Lung (tissue), 12 donors: ENCODE data around the gene SMARCE1. TPM values are rescaled to one million over a fixed set of nuclear protein-coding genes. Genes with fewer than 3 reads are reported as not detected.

ENCODE experiments used
- ATAC-seq: fragments of 200-7000 bp; cut with Tn5 transposase; one replicate; pipeline ENCODE4 v1.9.1; 2020; ENCODE audit warnings: moderate number of reproducible peaks; ENCODE audit not compliant: insufficient read depth, low FRiP score
- DNase-seq, 3 donors: peaks; one replicate each; pipeline ENCODE4 v3.0.0-alpha.2; 2013 to 2017
- H3K27ac ChIP-seq, 2 donors: one replicate each; pipeline ENCODE4 v1.5.1; 2013; ENCODE audit warnings: mild to moderate bottlenecking in 2 of 2, moderate library complexity in 2 of 2, control low read depth in 1 of 2, inconsistent platforms in 1 of 2, low read depth in 1 of 2, low read length in 1 of 2
- H3K27me3 ChIP-seq, 3 donors: one replicate each; pipeline ENCODE4 v1.5.1; 2013; ENCODE audit warnings: low read length in 2 of 3; ENCODE audit not compliant: control insufficient read depth in 3 of 3, insufficient read depth in 3 of 3
- H3K36me3 ChIP-seq, 4 donors: one replicate each; pipeline ENCODE4 v1.5.1; 2013; ENCODE audit warnings: low read length in 4 of 4, mild to moderate bottlenecking in 1 of 4, moderate library complexity in 1 of 4; ENCODE audit not compliant: control insufficient read depth in 4 of 4, insufficient read depth in 4 of 4
- H3K4me1 ChIP-seq, 5 donors: one replicate each; pipeline ENCODE4 v1.5.1; 2013; ENCODE audit warnings: low read length in 5 of 5, mild to moderate bottlenecking in 2 of 5, moderate library complexity in 1 of 5; ENCODE audit not compliant: control insufficient read depth in 5 of 5, insufficient read depth in 5 of 5
- H3K4me3 ChIP-seq: one replicate; pipeline ENCODE4 v1.5.1; 2013; ENCODE audit warnings: mild to moderate bottlenecking, control low read depth, moderate library complexity
- H3K9ac ChIP-seq, 2 donors: one replicate each; pipeline ENCODE4 v1.5.1; 2013; ENCODE audit warnings: low read length in 2 of 2, control low read depth in 1 of 2; ENCODE audit not compliant: insufficient read depth in 1 of 2
- H3K9me3 ChIP-seq, 4 donors: one replicate each; pipeline ENCODE4 v1.5.1; 2013; ENCODE audit warnings: low read length in 3 of 4, mild to moderate bottlenecking in 1 of 4, moderate library complexity in 1 of 4; ENCODE audit not compliant: control insufficient read depth in 4 of 4, insufficient read depth in 3 of 4
- CTCF ChIP-seq: IDR thresholded peaks from 2 replicates; pipeline ENCODE4 v1.5.1; 2012; ENCODE audit warnings: mild to moderate bottlenecking; ENCODE audit errors: control extremely low read depth, extremely low read depth
- WGBS, 2 donors: extraction: QIAGEN DNeasy Blood & Tissue Kit; methylation state at CpG; one replicate each; pipeline ENCODE4 v1.1.7; 2013; 5-methylcytosine and 5-hydroxymethylcytosine counted together
- polyA plus RNA-seq, 2 donors: library from polyadenylated mRNA; stranded (reverse); fragments of 200-250 nt; gene quantifications; one replicate each; pipeline ENCODE4 v1.2.1, GENCODE V29; 2013
- total RNA-seq, 2 donors: library from RNA; depleted of rRNA in 1 of 2; stranded (reverse); fragments of >200 nt in 1 of 2; gene quantifications; one replicate each; pipeline ENCODE4 v1.2.1, GENCODE V29; 2014 to 2021
- donor health status: control.
- donor health status: control.
- donor health status: Bipolar disorder and iron deficiency.
- donor health status: healthy.
- donor health status: DM: yes; HTN: yes; CAD: no.

The SMARCE1 gene
- total and polyA plus RNA-seq, 4 donors: 55.2 to 137 (median 67.3) TPM

GRCh38 chr17:40614431-40615067 is 33.1 kb downstream of the SMARCE1 start:
- no peak overlapping the region for H3K4me3 ChIP-seq
- H3K9ac ChIP-seq: no peak overlapping the region
- peaks cover 0 to 2% (median 0%) of the 10 kb centered on the region in 4 donors for H3K9me3 ChIP-seq
- no peaks in the 10 kb centered on the region for H3K36me3 ChIP-seq
- no peak for ATAC-seq
- no peak for TF ChIP-seq CTCF
- WGBS, 2 donors: 83 to 85% methylated on average over 13 of the region's 13 CpGs
- no peak overlapping the region for H3K27ac ChIP-seq
- peaks cover 0 to 8% (median 6%) of the 10 kb centered on the region in 5 donors for H3K4me1 ChIP-seq
- peaks cover 0 to 2% (median 0%) of the 10 kb centered on the region in 3 donors for H3K27me3 ChIP-seq
- no peak for DNase-seq

GRCh38 chr17:40613467-40614154 is 34.0 kb downstream of the SMARCE1 start:
- no peak for DNase-seq
- Histone ChIP-seq H3K4me3 (no peak overlapping the region), H3K27me3 (no peaks in the 10 kb centered on the region), H3K27ac (no peak overlapping the region), H3K36me3 (no peaks in the 10 kb centered on the region), H3K9me3 (peaks cover 0 to 2% (median 0%) of the 10 kb centered on the region in 4 donors), H3K9ac (no peak overlapping the region), H3K4me1 (peaks cover 0 to 8% (median 6%) of the 10 kb centered on the region in 5 donors)
- WGBS, 2 donors: 82 to 91% methylated on average over 5 of the region's 5 CpGs
- no peak for ATAC-seq
- no peak for TF ChIP-seq CTCF

GRCh38 chr17:40612599-40613244 is 34.9 kb downstream of the SMARCE1 start:
- ATAC-seq (no peak), DNase-seq (no peak)
- Histone ChIP-seq H3K9me3 (peaks cover 0 to 2% (median 0%) of the 10 kb centered on the region in 4 donors), H3K27ac (no peak overlapping the region), H3K4me3 (no peak overlapping the region), H3K4me1 (peaks cover 0 to 8% (median 6%) of the 10 kb centered on the region in 5 donors), H3K36me3 (no peaks in the 10 kb centered on the region), H3K27me3 (no peaks in the 10 kb centered on the region), H3K9ac (no peak overlapping the region)
- WGBS, 2 donors: 72 to 85% methylated on average over 11 of the region's 11 CpGs
- no peak for TF ChIP-seq CTCF
